ENCODE results near the gene UGT1A6.

Gene UGT1A6

GRCh38 chr2:233676046-233676445 is 16.6 kb upstream of the UGT1A6 start:
- Histone ChIP-seq H3K4me3 (replicated peaks; ENCODE audit: insufficient read depth, low read length) (no peak overlapping the region), H3K27me3 (ENCODE audit: insufficient read depth, poor library complexity, severe bottlenecking) (no peaks in the 10 kb centered on the region), H3K27ac (replicated peaks) (no peak overlapping the region)
- TF ChIP-seq POLR2AphosphoS5 (IDR thresholded peaks at IDR 0.05; ENCODE audit: low read depth) (no peak), CTCF (IDR thresholded peaks at IDR 0.05; ENCODE audit: insufficient read depth, low read length) (no peak), GABPA (IDR thresholded peaks at IDR 0.05; ENCODE audit: low read depth) (no peak), SPI1 (IDR thresholded peaks at IDR 0.05; ENCODE audit: borderline replicate concordance, low read depth) (no peak)
- TF ChIP-seq, protein P1, sequence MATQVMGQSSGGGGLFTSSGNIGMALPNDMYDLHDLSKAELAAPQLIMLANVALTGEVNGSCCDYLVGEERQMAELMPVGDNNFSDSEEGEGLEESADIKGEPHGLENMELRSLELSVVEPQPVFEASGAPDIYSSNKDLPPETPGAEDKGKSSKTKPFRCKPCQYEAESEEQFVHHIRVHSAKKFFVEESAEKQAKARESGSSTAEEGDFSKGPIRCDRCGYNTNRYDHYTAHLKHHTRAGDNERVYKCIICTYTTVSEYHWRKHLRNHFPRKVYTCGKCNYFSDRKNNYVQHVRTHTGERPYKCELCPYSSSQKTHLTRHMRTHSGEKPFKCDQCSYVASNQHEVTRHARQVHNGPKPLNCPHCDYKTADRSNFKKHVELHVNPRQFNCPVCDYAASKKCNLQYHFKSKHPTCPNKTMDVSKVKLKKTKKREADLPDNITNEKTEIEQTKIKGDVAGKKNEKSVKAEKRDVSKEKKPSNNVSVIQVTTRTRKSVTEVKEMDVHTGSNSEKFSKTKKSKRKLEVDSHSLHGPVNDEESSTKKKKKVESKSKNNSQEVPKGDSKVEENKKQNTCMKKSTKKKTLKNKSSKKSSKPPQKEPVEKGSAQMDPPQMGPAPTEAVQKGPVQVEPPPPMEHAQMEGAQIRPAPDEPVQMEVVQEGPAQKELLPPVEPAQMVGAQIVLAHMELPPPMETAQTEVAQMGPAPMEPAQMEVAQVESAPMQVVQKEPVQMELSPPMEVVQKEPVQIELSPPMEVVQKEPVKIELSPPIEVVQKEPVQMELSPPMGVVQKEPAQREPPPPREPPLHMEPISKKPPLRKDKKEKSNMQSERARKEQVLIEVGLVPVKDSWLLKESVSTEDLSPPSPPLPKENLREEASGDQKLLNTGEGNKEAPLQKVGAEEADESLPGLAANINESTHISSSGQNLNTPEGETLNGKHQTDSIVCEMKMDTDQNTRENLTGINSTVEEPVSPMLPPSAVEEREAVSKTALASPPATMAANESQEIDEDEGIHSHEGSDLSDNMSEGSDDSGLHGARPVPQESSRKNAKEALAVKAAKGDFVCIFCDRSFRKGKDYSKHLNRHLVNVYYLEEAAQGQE (IDR thresholded peaks at IDR 0.05; ENCODE audit: insufficient replicate concordance, low read depth), result no peak
- no peak for DNase-seq (ENCODE audit: low read depth in 1 of 2, low spot score in 1 of 2)

DNA sequence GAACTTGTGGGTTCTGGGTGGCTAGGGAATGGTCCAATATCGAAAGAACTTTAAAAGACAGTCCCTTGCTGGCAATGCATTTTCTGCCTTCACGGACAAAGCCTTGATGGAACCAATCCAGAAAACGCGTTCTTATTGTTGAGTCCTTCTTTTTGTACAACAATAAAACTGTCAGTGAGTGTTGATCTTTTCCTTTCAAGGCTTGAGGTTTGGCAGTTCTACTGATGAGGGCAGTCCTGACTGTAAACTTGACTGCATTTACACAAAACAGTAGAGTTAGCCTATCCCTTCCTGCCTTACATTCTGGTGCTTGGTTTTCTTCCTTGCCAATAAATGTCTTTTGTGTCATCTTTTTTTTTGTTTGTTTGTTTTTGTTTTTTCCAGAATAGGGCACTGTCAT is 13.5 kb upstream of the UGT1A6 start:
- no peak for TF ChIP-seq CTCF (IDR thresholded peaks at IDR 0.05; ENCODE audit: insufficient read depth, low read length)
- TF ChIP-seq, protein P1 (IDR thresholded peaks at IDR 0.05; ENCODE audit: insufficient replicate concordance, low read depth), result no peak
- no peak for TF ChIP-seq GABPA (IDR thresholded peaks at IDR 0.05; ENCODE audit: low read depth)
- no peak for TF ChIP-seq SPI1 (IDR thresholded peaks at IDR 0.05; ENCODE audit: borderline replicate concordance, low read depth)
- no peak for TF ChIP-seq POLR2AphosphoS5 (IDR thresholded peaks at IDR 0.05; ENCODE audit: low read depth)
- Histone ChIP-seq H3K4me3 (replicated peaks; ENCODE audit: insufficient read depth, low read length) (no peak overlapping the region), H3K27me3 (ENCODE audit: insufficient read depth, poor library complexity, severe bottlenecking) (no peaks in the 10 kb centered on the region), H3K27ac (replicated peaks) (no peak overlapping the region)
- no peak for DNase-seq (ENCODE audit: low read depth in 1 of 2, low spot score in 1 of 2)

DNA sequence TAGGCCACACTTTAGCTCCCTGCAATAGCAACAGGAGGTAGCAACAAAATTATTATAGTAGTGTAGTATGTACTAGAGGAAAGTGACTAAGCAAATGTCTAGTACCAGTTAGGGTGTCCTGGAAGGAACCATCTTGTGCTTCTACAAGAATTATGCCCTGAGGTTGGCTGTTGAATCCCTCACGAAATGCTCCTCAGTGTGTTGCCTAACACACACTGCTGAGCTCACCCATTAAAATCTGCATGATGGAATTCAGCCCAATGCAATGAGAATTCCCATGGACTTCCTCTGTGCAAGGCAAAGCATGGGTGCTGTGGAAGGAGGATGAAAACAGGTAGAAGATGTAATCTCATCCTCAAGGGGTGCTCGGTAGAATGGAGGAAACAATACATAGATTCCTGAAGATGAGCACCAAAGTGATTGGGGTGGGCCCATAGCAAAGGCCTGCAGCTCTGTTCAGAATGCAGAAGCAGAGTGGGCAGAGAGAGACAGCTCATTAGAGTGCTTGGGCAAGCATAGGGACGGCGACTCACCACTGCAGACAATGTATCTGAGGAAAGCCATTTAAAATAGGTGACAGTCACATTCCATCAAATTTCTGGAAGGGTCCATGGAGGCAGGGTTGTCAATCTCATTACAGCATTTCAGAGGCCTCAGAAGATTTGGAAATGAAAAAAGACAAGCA is 12.2 kb upstream of the UGT1A6 start:
- no peak overlapping the region for H3K4me3 ChIP-seq (replicated peaks; ENCODE audit: insufficient read depth, low read length)
- H3K27me3 ChIP-seq (ENCODE audit: insufficient read depth, poor library complexity, severe bottlenecking), result no peaks in the 10 kb centered on the region
- TF ChIP-seq CTCF (IDR thresholded peaks at IDR 0.05; ENCODE audit: insufficient read depth, low read length), result no peak
- TF ChIP-seq POLR2AphosphoS5 (IDR thresholded peaks at IDR 0.05; ENCODE audit: low read depth), result no peak
- TF ChIP-seq SPI1 (IDR thresholded peaks at IDR 0.05; ENCODE audit: borderline replicate concordance, low read depth), result no peak
- TF ChIP-seq, protein P1 (IDR thresholded peaks at IDR 0.05; ENCODE audit: insufficient replicate concordance, low read depth), result no peak
- no peak for TF ChIP-seq GABPA (IDR thresholded peaks at IDR 0.05; ENCODE audit: low read depth)
- no peak overlapping the region for H3K27ac ChIP-seq (replicated peaks)
- DNase-seq (ENCODE audit: low read depth in 1 of 2, low spot score in 1 of 2), result no peak
